Measurements from ENCODE around the gene CBL.

GRCh38 chr11:119266063-119266462 is 59.9 kb downstream of the CBL start:
- no peak for TF ChIP-seq CTCF (IDR thresholded peaks at IDR 0.05 in 2 of 3, conservative IDR thresholded peaks at IDR 0.05 in 1 of 3; ENCODE audit: control insufficient read depth in 2 of 3, extremely low read depth in 1 of 3, insufficient read depth in 1 of 3, low read depth in 3 of 3, low read length in 3 of 3)
- no peak for TF ChIP-seq NR2C2 (IDR thresholded peaks at IDR 0.05; ENCODE audit: borderline replicate concordance, control insufficient read depth, insufficient read length, low read depth)
- no peak for TF ChIP-seq EZH2 (IDR thresholded peaks at IDR 0.05; ENCODE audit: borderline replicate concordance, control insufficient read depth, low read depth, low read length)
- TF ChIP-seq RAD21 (IDR thresholded peaks at IDR 0.05; ENCODE audit: insufficient read depth, low read depth, low read length) = no peak
- no peak for TF ChIP-seq MXI1 (IDR thresholded peaks at IDR 0.05; ENCODE audit: low read depth, low read length)

Data from GM12878 (cell line).